ENCODE measurements around the gene MARCO. TPM values are rescaled to one million over a fixed set of nuclear protein-coding genes. Genes with fewer than 3 reads are reported as not detected.

MARCO gene
- polyA plus RNA-seq, 3 donors, result 12.7 to 43.7 (median 37.7) TPM

DNA sequence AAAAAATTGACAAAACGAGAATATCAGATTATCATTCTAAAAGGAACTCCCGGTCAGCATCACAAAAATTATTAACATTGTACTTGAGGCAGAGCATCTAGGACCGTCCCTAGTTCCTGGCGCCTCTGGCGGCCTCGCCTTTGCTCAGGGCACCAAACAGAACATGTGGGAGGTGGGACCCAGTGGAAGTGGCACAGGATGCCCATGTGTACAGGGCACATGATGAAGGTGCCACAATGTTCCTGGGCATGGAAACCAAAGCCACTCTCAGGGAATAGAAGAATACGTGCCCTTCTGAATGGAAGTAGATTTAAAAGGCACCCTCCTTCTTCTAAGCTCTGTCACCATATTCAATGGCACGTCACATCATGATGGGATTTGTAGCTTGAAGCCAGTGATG lies 30.1 kb upstream of the MARCO start:
- H3K27me3 ChIP-seq (ENCODE audit: control insufficient read depth in 2 of 2, insufficient read depth in 2 of 2, low read length in 2 of 2), result no peaks in the 10 kb centered on the region
- H3K9ac ChIP-seq (ENCODE audit: insufficient read depth, low read length, poor library complexity, severe bottlenecking), result no peak overlapping the region
- Mint-ChIP-seq H3K27me3 (ENCODE audit: low read depth in 3 of 3) (peaks cover 0 to 11% (median 3%) of the 10 kb centered on the region in 3 donors), H3K4me1 (peaks cover 37% of the 10 kb centered on the region), H3K9me3 (peaks cover 0 to 3% (median 0%) of the 10 kb centered on the region in 7 donors), H3K36me3 (peaks cover 6 to 8% of the 10 kb centered on the region in 2 donors), H3K27ac (peak overlapping the region in 1 of 7 donors; percentile 0), H3K4me3 (no peak overlapping the region)
- H2AFZ ChIP-seq (ENCODE audit: insufficient read depth, low read depth, low read length, poor library complexity, severe bottlenecking), result no peak overlapping the region
- no peak overlapping the region for H3K4me3 ChIP-seq (replicated peaks in 1 of 3; ENCODE audit: low read depth in 2 of 3, low read length in 3 of 3)
- no peak overlapping the region for H3K27ac ChIP-seq (ENCODE audit: low read depth in 1 of 2, low read length in 2 of 2)
- peaks cover 20 to 33% of the 10 kb centered on the region in 2 donors for H3K4me1 ChIP-seq (ENCODE audit: control insufficient read depth in 1 of 2, insufficient read depth in 2 of 2, low read length in 2 of 2)
- no peak for DNase-seq
- intact Hi-C loops (cut with micrococcal nuclease), result loop anchor here in 1 of 2 donors (2.0 kb wide), 1 partner anchor 73 kb away; no protein-coding TSS in a partner anchor
- H3K9me3 ChIP-seq (replicated peaks in 1 of 2; ENCODE audit: control insufficient read depth in 1 of 2, insufficient read depth in 1 of 2, low read length in 2 of 2), result no peaks in the 10 kb centered on the region
- no peak for TF ChIP-seq CTCF (IDR thresholded peaks at IDR 0.05)
- H3K4me2 ChIP-seq (replicated peaks; ENCODE audit: extremely low read depth, low read length, poor library complexity, severe bottlenecking), result no peak overlapping the region
- no peaks in the 10 kb centered on the region for H3K36me3 ChIP-seq (replicated peaks in 1 of 2; ENCODE audit: control insufficient read depth in 1 of 2, insufficient read depth in 2 of 2, low read length in 2 of 2)
- H3K79me2 ChIP-seq (ENCODE audit: insufficient read depth, low read length), result no peaks in the 10 kb centered on the region
- no peaks in the 10 kb centered on the region for H4K20me1 ChIP-seq (ENCODE audit: insufficient read depth, low read length)
- 100% methylated on average over 4 of the region's 8 CpGs for WGBS (ENCODE audit: insufficient coverage)

- Mint-ChIP-seq H3K27ac (peak overlapping the region; percentile 79 to 94 (median 85)), H3K36me3 (peaks cover 6 to 8% of the 10 kb centered on the region in 2 donors), H3K4me3 (peak overlapping the region in 1 of 2 donors; percentile 56), H3K27me3 (ENCODE audit: low read depth in 3 of 3) (peaks cover 0 to 7% (median 1%) of the 10 kb centered on the region in 3 donors), H3K9me3 (peaks cover 0 to 2% (median 0%) of the 10 kb centered on the region in 7 donors), H3K4me1 (peaks cover 37% of the 10 kb centered on the region)
- no peak overlapping the region for H2AFZ ChIP-seq (ENCODE audit: insufficient read depth, low read depth, low read length, poor library complexity, severe bottlenecking)
- H3K27me3 ChIP-seq (ENCODE audit: control insufficient read depth in 2 of 2, insufficient read depth in 2 of 2, low read length in 2 of 2), result no peaks in the 10 kb centered on the region
- H3K9me3 ChIP-seq (replicated peaks in 1 of 2; ENCODE audit: control insufficient read depth in 1 of 2, insufficient read depth in 1 of 2, low read length in 2 of 2), result no peaks in the 10 kb centered on the region
- peak overlapping the region in 1 of 2 donors; percentile 70 for H3K27ac ChIP-seq (ENCODE audit: low read depth in 1 of 2, low read length in 2 of 2)
- H3K4me1 ChIP-seq (ENCODE audit: control insufficient read depth in 1 of 2, insufficient read depth in 2 of 2, low read length in 2 of 2), result peaks cover 20 to 33% of the 10 kb centered on the region in 2 donors
- no peak overlapping the region for H3K9ac ChIP-seq (ENCODE audit: insufficient read depth, low read length, poor library complexity, severe bottlenecking)
- WGBS (ENCODE audit: insufficient coverage), result 90% methylated on average over 1 of the region's 3 CpGs
- intact Hi-C loops (cut with micrococcal nuclease), result no loop called here
- no peaks in the 10 kb centered on the region for H4K20me1 ChIP-seq (ENCODE audit: insufficient read depth, low read length)
- H3K4me2 ChIP-seq (replicated peaks; ENCODE audit: extremely low read depth, low read length, poor library complexity, severe bottlenecking), result peak overlapping the region; percentile 40
- peak overlapping the region in 1 of 3 experiments; percentile 31 for H3K4me3 ChIP-seq (replicated peaks in 1 of 3; ENCODE audit: low read depth in 2 of 3, low read length in 3 of 3)
- DNase-seq, result no peak
- TF ChIP-seq CTCF (IDR thresholded peaks at IDR 0.05), result no peak
- H3K79me2 ChIP-seq (ENCODE audit: insufficient read depth, low read length), result no peaks in the 10 kb centered on the region
- no peaks in the 10 kb centered on the region for H3K36me3 ChIP-seq (replicated peaks in 1 of 2; ENCODE audit: control insufficient read depth in 1 of 2, insufficient read depth in 2 of 2, low read length in 2 of 2)
Observed at GRCh38 chr2:118913131-118913802, 28.7 kb upstream of the MARCO start.

Measured in CD14-positive monocyte (primary cell).